ENCODE data around the gene FAXC. TPM values are rescaled to one million over a fixed set of nuclear protein-coding genes. Genes with fewer than 3 reads are reported as not detected.

FAXC gene
- total and polyA plus RNA-seq, 2 of the 8 experiments (the other 6 are each of a cell fraction or from before 2014, with no cell fraction given) = 23.2 to 29.8 TPM

DNA sequence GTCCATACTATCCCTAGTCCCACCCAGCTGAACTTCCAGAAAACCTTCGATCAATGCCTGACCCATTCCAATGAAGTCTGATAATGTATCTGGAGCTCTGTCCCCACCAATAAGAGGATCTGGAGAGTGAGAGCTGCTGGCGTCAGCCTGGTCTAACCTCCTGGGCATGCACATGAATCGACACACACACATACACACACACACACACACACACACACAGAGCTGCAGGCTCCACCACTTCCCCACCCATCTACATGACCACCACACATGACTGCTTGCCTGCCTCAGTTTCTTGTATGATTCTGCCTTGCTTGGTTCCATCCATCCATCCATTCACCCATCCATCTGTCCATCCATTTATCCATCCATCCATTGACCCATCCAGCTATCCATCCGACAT lies 60.8 kb downstream of the FAXC start:
- H3K23me2 ChIP-seq (ENCODE audit: low read depth, low read length) = peaks cover 3% of the 10 kb centered on the region; the same call in 1 of the 2 replicates
- no peaks in the 10 kb centered on the region for H3K9me3 ChIP-seq (ENCODE audit: insufficient read depth in 2 of 2, low read depth in 1 of 2, low read length in 1 of 2)
- 90% methylated on average over 4 of the region's 4 CpGs; no CpG with 5 or more reads in 1 of the 2 experiments for WGBS, 2 experiments (ENCODE audit: extremely low coverage in 1 of 2, insufficient coverage in 1 of 2, insufficient read length in 1 of 2, insufficient replicate concordance in 2 of 2, low coverage in 1 of 2, low lambda C conversion rate in 2 of 2, missing lambda C conversion rate in 1 of 2)
- H2BK20ac ChIP-seq (ENCODE audit: low read length) = no peak overlapping the region
- no peak overlapping the region for H3K56ac ChIP-seq (replicated peaks; ENCODE audit: insufficient read length, low read depth, low read length)
- H2BK12ac ChIP-seq (ENCODE audit: low read depth, low read length) = no peak overlapping the region
- H3K14ac ChIP-seq (ENCODE audit: insufficient read length) = no peak overlapping the region
- no peak overlapping the region for H2BK5ac ChIP-seq (ENCODE audit: low read depth, low read length)
- no peak overlapping the region for H2BK120ac ChIP-seq (replicated peaks; ENCODE audit: low read depth, low read length)
- no peak overlapping the region for H4K91ac ChIP-seq (replicated peaks; ENCODE audit: insufficient read length, low read length)
- no peak overlapping the region for H2BK15ac ChIP-seq (ENCODE audit: low read length)
- 0 out of 4 replicates have a peak, but pooled peaks cover 0 to 2% of the 10 kb centered on the region in 2 experiments for H3K79me2 ChIP-seq (ENCODE audit: control insufficient read depth in 1 of 2, insufficient read depth in 2 of 2, low read length in 2 of 2)
- H3K27me3 ChIP-seq (replicated peaks in 1 of 4; ENCODE audit: control insufficient read depth in 3 of 4, extremely low read depth in 1 of 4, insufficient read depth in 3 of 4, low read length in 3 of 4) = no peaks in the 10 kb centered on the region
- no peak overlapping the region for H3K18ac ChIP-seq (ENCODE audit: extremely low read depth, low read length)
- ChIA-PET POLR2A (ENCODE audit: partially characterized antibody) (no interaction called here), CTCF (ENCODE audit: partially characterized antibody) (interaction anchor here (1.1 to 1.7 kb wide), 3 partner anchors 11 to 47 kb away, joined by 5 to 7 read pairs (median 6); no protein-coding TSS in a partner anchor)
- no peak overlapping the region for H3K4me2 ChIP-seq (ENCODE audit: insufficient read depth in 1 of 2, low read depth in 2 of 2, low read length in 2 of 2)
- H4K20me1 ChIP-seq (replicated peaks in 1 of 2; ENCODE audit: control insufficient read depth in 1 of 2, insufficient read depth in 2 of 2, low read length in 2 of 2) = no peaks in the 10 kb centered on the region
- FAIRE-seq (no peak), DNase-seq (ENCODE audit: low read depth in 1 of 2, low spot score in 2 of 2) (no peak)
- H3K4me1 ChIP-seq (replicated peaks in 1 of 4; ENCODE audit: control insufficient read depth in 3 of 4, insufficient read depth in 4 of 4, low read length in 3 of 4) = peaks cover 0 to 5% (median 0%) of the 10 kb centered on the region in 4 experiments; a peak in 1 of 7 replicates
- H3K9ac ChIP-seq (replicated peaks in 1 of 4; ENCODE audit: extremely low read depth in 1 of 4, low read depth in 3 of 4, low read length in 3 of 4) = no peak overlapping the region; a peak in 1 of 7 replicates
- no peak overlapping the region for H4K8ac ChIP-seq (ENCODE audit: extremely low read depth, insufficient read depth, low read length)
- no peak overlapping the region for H3K27ac ChIP-seq (ENCODE audit: low read depth, low read length)
- no peaks in the 10 kb centered on the region for H3K79me1 ChIP-seq (ENCODE audit: low read depth, low read length)
- no peak overlapping the region for H3K23ac ChIP-seq (ENCODE audit: insufficient read length)
- no peak overlapping the region for H4K5ac ChIP-seq (ENCODE audit: insufficient read length, low read depth, low read length)
- no peak overlapping the region for H2AFZ ChIP-seq (ENCODE audit: low read length)
- 0 out of 8 replicates have a peak, but pooled peaks cover 0 to 2% (median 0%) of the 10 kb centered on the region in 4 experiments for H3K36me3 ChIP-seq (ENCODE audit: control insufficient read depth in 2 of 4, insufficient read depth in 4 of 4, low read length in 3 of 4)
- no peak overlapping the region for H3K4ac ChIP-seq (replicated peaks; ENCODE audit: insufficient read length, low read depth, low read length)
- H3K4me3 ChIP-seq (ENCODE audit: extremely low read depth in 1 of 4, insufficient read depth in 2 of 4, low read depth in 3 of 4, low read length in 4 of 4) = no peak overlapping the region
- H2AK5ac ChIP-seq (ENCODE audit: low read depth, low read length) = no peak overlapping the region
- TF ChIP-seq CTBP2 (IDR thresholded peaks at IDR 0.05; ENCODE audit: borderline replicate concordance, insufficient read depth, insufficient read length, low read length) = no peak
- no peak for TF ChIP-seq SIX5 (IDR thresholded peaks at IDR 0.05; ENCODE audit: low read depth, low read length)
- TF ChIP-seq SRF (IDR thresholded peaks at IDR 0.05; ENCODE audit: low read depth, low read length) = no peak
- no peak for TF ChIP-seq PHF8 (conservative IDR thresholded peaks at IDR 0.05; ENCODE audit: low read depth, low read length)
- no peak for TF ChIP-seq EP300 (IDR thresholded peaks at IDR 0.05; ENCODE audit: borderline replicate concordance in 1 of 2, low read depth in 2 of 2, low read length in 2 of 2)
